Fibroblast of the aortic adventitia (primary cell): ENCODE measurements around the gene DELE1. TPM values are rescaled to one million over a fixed set of nuclear protein-coding genes. Genes with fewer than 3 reads are reported as not detected.
A peak's percentile ranks its signal among the peaks of the same experiment; 100 is the strongest.

Experiments used
- DNase-seq: peaks from one replicate; pipeline ENCODE4 v3.0.0-alpha.2; 2010; ENCODE audit warnings: low read depth
- H3K4me3 ChIP-seq: 2 replicates; pipeline ENCODE4 v1.5.1; 2011; ENCODE audit warnings: low read depth, mild to moderate bottlenecking, control low read depth, low read length, moderate library complexity
- total RNA-seq: library from RNA; depleted of rRNA; stranded (reverse); fragments of >200 nt; gene quantifications from 2 replicates; pipeline ENCODE4 v1.2.3, GENCODE V29; 2012; ENCODE audit warnings: low replicate concordance
- TF ChIP-seq, protein P1 (sequence below): IDR thresholded peaks from 2 replicates; pipeline ENCODE4 v1.5.1; 2011; ENCODE audit warnings: mild to moderate bottlenecking, low read length, control low read depth, inconsistent platforms; ENCODE audit not compliant: insufficient read depth

Gene DELE1
- total RNA-seq, 1 donor: 50.9 TPM

DNA sequence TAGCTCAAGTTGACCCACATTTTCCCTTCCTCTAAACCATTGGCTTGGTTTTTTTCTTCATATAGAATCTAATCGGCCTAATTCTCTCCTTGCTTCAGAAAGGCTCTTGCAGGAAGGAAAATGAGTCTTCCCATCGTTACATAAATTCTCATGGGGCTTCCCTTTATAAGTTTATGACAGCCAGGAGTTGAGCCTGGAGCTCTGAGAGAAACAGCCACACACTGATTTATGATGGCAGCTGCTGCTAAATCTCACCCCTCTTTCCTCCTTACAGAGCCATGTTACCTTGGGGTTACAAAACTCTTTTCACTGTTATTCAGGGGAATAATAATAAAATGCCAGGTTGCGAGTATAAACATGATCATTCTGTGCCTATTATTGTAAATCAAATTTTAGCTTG lies 40.0 kb downstream of the DELE1 start:
- H3K4me3 ChIP-seq: no peak overlapping the region
- TF ChIP-seq, protein P1, sequence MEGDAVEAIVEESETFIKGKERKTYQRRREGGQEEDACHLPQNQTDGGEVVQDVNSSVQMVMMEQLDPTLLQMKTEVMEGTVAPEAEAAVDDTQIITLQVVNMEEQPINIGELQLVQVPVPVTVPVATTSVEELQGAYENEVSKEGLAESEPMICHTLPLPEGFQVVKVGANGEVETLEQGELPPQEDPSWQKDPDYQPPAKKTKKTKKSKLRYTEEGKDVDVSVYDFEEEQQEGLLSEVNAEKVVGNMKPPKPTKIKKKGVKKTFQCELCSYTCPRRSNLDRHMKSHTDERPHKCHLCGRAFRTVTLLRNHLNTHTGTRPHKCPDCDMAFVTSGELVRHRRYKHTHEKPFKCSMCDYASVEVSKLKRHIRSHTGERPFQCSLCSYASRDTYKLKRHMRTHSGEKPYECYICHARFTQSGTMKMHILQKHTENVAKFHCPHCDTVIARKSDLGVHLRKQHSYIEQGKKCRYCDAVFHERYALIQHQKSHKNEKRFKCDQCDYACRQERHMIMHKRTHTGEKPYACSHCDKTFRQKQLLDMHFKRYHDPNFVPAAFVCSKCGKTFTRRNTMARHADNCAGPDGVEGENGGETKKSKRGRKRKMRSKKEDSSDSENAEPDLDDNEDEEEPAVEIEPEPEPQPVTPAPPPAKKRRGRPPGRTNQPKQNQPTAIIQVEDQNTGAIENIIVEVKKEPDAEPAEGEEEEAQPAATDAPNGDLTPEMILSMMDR: no peak
- no peak for DNase-seq

DNA sequence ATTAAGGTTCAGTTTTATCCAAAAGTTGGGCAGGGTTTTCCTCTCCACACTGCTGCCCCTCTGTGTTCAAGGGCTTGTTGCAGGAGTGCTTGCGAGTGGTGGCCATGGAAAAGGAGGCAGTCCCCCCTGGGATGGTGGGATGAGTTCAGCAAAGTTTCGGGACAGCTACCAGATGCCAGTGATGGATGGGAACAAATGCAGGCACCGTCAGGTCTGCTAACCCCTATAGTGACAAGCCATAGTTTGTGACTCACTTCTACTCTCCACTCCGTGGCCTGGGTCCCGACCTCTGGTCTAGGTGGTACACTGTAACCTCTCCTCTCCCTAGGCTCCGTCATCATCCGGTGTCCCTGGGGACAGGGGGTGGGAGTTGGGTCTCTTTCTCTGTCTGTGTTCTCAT lies 41.4 kb downstream of the DELE1 start:
- DNase-seq: no peak
- no peak overlapping the region for H3K4me3 ChIP-seq
- TF ChIP-seq, protein P1: no peak

DNA sequence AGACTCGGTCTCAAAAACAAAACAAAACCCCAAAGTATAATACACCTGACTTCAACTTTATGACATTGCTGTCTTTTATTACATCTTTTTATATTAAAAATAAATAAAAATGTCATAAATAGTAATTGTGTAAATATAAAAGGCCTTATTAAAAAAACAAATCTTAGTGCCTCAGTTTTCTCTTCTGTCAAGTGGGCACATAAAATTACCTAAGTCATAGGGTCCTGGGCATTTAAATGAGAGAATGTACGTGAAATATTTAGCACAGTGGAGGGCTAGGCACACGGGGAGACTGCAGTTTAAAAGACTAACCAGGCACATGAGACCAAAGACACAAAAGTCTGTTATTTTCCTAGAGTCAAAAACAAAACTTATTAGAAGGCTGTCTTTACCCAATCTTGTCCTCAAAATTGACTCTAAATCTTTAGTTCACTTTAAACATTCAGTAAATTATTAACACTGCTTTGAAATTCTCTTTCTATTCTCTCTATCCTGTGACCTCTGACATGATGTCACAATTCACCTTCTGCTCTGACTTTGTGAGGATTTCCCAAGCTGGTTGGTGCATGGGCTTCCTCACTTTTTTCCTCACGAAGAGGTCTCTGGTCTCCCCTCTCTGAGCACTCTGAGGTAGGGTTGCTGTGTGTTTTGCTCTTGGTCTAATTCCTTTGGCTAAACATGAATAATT lies 42.7 kb downstream of the DELE1 start:
- no peak overlapping the region for H3K4me3 ChIP-seq
- DNase-seq: no peak
- TF ChIP-seq, protein P1: no peak

DNA sequence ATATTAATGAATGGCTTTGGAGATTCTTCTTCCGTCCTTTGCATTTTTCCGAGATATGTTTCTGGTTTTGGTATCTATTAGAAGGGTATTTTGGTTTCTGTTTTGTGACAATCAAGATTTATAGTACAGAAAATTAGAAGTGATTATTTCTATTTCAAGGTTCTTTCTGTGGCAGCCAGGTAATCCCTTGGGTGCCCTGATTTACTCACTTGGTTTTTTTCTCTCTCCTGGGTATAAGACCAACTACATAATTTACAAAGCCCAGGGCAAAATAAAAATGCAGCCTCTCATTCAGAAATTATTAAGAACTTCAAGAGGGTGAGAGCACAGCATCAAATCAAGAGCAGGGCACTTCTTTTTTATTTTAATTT lies 43.3 kb downstream of the DELE1 start:
- TF ChIP-seq, protein P1: no peak
- no peak overlapping the region for H3K4me3 ChIP-seq
- no peak for DNase-seq

DNA sequence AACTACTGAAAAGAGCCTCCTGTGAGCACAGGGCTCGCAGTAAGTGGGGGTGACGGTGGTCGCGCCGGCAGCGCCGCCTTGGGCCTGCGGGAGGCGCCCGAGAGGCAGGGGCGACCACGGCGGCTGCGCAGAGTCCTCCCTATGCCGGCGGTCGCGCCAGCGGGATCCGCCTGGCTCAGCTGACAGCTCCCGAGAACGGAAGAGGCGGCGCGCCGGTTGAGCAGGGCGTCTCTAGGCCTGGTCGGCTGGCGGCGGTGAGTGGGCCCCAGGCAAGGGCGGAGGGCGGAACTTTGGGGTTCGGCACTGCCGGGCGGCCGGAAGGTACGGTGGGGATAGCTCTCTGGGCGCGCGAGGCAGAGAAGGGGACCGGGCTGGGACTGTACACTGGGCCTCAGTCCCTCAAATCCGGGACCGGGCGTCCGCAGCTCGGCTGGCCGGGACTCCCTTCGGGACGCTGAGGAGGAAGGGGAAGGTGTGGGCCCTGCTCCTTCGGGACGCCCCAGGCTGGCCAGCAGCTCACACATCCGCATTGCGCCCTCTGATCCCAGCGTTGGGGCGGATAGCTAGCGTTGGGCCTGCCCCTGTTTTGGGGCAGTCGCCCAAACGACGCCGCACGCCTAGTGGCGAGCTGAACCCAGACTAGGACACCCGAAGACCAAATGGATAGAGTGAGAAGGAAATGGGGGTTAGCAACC lies 45.4 kb downstream of the DELE1 start, which contains the start of gene RNF14:
TSS of gene RNF14 (plus strand) at position 192 of the 695 bp plus-strand sequence. CDS start 4,484 bp downstream, outside the sequence.
- H3K4me3 ChIP-seq: peak within 1 kb of the TSS; percentile 81
- TF ChIP-seq, protein P1: peak; percentile 76
- peak; percentile 87 for DNase-seq

DNA sequence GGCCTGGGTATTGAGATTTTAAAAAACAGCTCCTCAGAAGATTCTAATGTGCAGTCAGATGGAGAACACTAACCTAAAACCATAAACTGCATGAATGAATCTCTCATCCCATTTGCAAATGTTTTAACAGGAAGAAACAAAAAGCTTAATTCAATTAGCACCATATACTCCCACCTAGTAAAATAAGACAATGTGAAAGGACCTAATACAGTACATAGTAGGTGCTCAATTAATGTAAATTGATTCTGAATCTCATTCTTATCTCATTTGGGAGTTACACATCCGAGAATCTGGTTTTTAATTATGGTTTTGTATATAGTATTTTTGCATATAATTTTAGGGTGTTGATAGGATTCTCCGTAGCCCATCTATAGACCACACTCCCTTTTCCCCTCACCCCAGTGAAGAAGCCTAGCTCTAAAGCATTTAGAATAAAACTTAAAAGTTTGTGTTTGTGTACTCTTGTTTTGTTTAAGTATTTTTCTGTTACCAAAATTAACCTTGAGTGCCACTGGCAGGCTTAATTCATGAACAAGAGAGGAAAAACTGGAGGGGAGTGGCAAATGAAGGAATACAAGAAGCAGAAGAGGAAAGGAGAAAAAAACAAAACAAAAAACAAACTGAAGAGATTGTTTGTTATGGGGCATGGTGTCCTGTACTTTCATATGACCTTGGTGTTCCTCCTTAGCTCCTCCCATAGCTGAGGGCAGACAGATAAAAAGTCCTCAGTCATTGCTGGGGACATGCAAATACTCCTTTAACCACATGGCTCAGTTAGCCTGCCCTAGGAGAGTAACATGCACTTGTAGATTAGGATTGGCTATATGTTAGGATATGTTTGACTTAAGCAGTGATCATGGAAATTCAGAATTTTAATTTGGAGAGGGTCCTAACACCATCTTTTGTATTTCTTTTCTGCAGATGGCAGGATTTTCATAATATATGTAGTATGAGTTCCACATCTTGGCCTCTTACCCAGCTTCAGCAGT lies 46.4 kb downstream of the DELE1 start:
- peak; percentile 21 for DNase-seq
- H3K4me3 ChIP-seq: peak overlapping the region; percentile 81
- TF ChIP-seq, protein P1: no peak
